Measurements from ENCODE around the gene SPESP1.

The SPESP1 gene

DNA sequence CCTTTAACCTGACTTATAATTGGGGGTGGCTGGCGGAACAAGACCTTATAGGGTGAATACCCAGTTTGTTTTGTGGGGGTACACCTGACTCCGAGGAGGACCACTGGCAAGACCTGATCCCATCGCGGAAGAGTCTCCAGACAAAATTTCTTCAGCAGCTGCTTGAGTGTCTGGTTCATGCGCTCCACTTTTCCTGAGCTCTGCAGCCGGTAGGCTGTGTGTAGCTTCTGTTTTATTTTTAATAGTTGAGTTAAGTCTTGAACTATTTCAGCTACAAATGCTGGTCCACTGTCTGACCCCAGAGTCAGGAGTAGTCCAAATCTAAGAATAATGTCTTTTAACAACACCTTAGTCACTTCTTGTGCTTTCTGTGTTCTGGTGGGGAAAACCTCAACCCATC, 63.0 kb downstream of the SPESP1 start:
- no peak for DNase-seq

DNA sequence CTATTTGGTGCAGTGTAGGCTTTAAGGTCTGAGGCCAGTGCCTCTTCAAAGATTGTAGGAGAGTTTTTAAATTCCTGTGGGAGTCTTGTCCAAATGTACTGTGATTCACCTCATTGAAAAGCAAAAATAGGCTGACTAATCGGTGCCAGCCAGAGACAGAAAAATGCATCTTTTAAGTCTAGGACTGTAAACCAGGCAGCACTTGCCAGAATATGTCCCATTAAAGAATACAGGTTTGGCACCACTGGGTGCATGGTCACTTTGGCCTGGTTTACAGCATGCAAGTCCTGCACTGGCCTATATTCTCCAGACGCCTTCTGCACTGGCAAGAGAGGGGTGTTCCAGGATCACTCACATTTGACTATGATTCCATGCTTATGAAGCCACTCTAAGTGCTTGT, 63.8 kb downstream of the SPESP1 start:
- DNase-seq = peak; percentile 55

DNA sequence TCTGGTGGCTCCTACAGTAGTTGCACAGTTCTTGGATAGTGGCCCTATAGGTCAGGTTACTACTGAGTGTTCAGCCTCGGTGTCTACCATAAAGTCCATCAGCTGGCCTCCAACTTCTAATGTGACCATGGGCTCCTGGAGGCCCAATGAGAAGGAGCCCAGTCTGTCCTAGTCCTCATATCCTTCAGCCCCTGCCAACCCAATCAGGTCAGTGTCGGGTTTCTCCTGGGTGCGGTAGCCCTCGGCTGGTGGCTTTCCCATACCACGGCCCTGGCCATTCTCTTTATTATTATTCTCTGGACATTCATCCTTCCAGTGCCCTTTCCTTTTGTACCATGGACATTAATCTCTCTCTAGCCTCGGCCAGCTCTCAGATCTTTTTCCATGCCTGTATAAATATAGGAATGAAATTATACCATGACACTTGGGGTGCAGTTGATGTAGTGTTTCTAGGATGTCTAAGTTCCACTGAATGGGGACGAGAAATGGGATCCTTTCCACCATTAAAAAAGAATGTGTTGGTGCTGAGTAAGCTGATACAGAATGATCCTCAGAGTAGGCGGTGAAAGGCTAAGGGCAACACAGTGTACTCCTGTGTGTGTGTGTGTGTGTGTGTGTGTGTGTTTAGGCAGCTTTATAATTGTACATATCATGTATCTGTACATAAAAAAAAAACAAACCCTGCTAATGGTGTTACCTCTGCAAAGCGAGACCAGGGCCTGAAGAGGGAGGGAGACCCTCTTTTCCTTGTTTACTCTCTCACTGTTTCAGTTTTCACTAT, 64.8 kb downstream of the SPESP1 start:
- no peak for DNase-seq
